Stimulated activated memory B cell treated with anti-CD40 and anti-IgM and Interleukin-4, amounts not matched to agents 10 μg/mL and 1 μg/mL and 100 μg/mL, for 72 hours (primary cell): ENCODE data around the gene ADAM10.
A peak's percentile ranks its signal among the peaks of the same experiment; 100 is the strongest.

Source experiments
- ATAC-seq: fragments of 150-1000 bp; cut with Tn5 transposase; 2 replicates; pipeline ENCODE4 v1.10.0; 2021
- H3K27ac Mint-ChIP-seq: one replicate; pipeline ENCODE4 v1.8.0; 2022; ENCODE audit warnings: mild to moderate bottlenecking, mixed read lengths
- H3K27me3 Mint-ChIP-seq: one replicate; pipeline ENCODE4 v1.8.0; 2022; ENCODE audit warnings: mixed read lengths
- H3K36me3 Mint-ChIP-seq: one replicate; pipeline ENCODE4 v1.8.0; 2022; ENCODE audit warnings: mixed read lengths
- H3K4me1 Mint-ChIP-seq: one replicate; pipeline ENCODE4 v1.8.0; 2022; ENCODE audit warnings: mixed read lengths
- H3K4me3 Mint-ChIP-seq: one replicate; pipeline ENCODE4 v1.8.0; 2022; ENCODE audit warnings: mild to moderate bottlenecking, moderate library complexity, mixed read lengths
- H3K9me3 Mint-ChIP-seq: one replicate; pipeline ENCODE4 v1.8.0; 2022; ENCODE audit warnings: mixed read lengths

ADAM10 gene

GRCh38 chr15:58705105-58705504 is 44.4 kb downstream of the ADAM10 start:
- H3K27me3 Mint-ChIP-seq, result no peaks in the 10 kb centered on the region
- H3K4me3 Mint-ChIP-seq, result no peak overlapping the region
- peaks cover 58% of the 10 kb centered on the region for H3K36me3 Mint-ChIP-seq
- H3K4me1 Mint-ChIP-seq, result peaks cover 52% of the 10 kb centered on the region
- H3K27ac Mint-ChIP-seq, result no peak overlapping the region
- H3K9me3 Mint-ChIP-seq, result peaks cover 9% of the 10 kb centered on the region
- no peak for ATAC-seq

GRCh38 chr15:58704155-58704865 is 45.2 kb downstream of the ADAM10 start:
- no peak for ATAC-seq
- peaks cover 60% of the 10 kb centered on the region for H3K4me1 Mint-ChIP-seq
- H3K36me3 Mint-ChIP-seq, result peaks cover 61% of the 10 kb centered on the region
- no peak overlapping the region for H3K27ac Mint-ChIP-seq
- peaks cover 14% of the 10 kb centered on the region for H3K9me3 Mint-ChIP-seq
- H3K4me3 Mint-ChIP-seq, result no peak overlapping the region
- H3K27me3 Mint-ChIP-seq, result no peaks in the 10 kb centered on the region

DNA sequence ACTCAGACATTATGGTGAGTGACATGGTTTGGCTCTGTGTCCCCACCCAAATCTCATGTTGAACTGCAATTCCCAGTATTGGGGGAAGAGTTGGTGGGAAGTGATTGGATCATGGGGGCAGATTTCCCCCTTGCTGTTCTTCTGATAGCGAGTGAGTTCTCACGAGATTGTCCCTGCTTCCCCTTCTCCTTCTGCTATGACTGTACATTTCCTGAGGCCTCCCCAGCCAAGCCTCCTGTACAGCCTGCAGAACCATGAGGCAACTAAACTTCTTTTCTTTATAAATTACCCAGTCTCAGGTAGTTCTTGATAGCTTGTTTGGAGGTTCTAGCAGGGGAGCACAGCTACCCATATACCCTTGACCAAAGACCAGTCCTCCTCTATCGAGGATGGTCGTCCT is 45.9 kb downstream of the ADAM10 start:
- Mint-ChIP-seq H3K4me1 (peaks cover 66% of the 10 kb centered on the region), H3K27ac (peak overlapping the region; percentile 42), H3K27me3 (no peaks in the 10 kb centered on the region), H3K9me3 (peaks cover 17% of the 10 kb centered on the region), H3K36me3 (peaks cover 68% of the 10 kb centered on the region), H3K4me3 (no peak overlapping the region)
- no peak for ATAC-seq

GRCh38 chr15:58702233-58702632 is 47.3 kb downstream of the ADAM10 start:
- peaks cover 17% of the 10 kb centered on the region for H3K9me3 Mint-ChIP-seq
- peaks cover 67% of the 10 kb centered on the region for H3K4me1 Mint-ChIP-seq
- no peak for ATAC-seq
- no peak overlapping the region for H3K4me3 Mint-ChIP-seq
- H3K27me3 Mint-ChIP-seq, result no peaks in the 10 kb centered on the region
- no peak overlapping the region for H3K27ac Mint-ChIP-seq
- peaks cover 67% of the 10 kb centered on the region for H3K36me3 Mint-ChIP-seq

- Mint-ChIP-seq H3K27me3 (no peaks in the 10 kb centered on the region), H3K36me3 (peaks cover 58% of the 10 kb centered on the region), H3K4me3 (no peak overlapping the region), H3K9me3 (peaks cover 17% of the 10 kb centered on the region), H3K4me1 (peaks cover 67% of the 10 kb centered on the region), H3K27ac (no peak overlapping the region)
- no peak for ATAC-seq
These were observed 48.1 kb downstream of the ADAM10 start for GRCh38 chr15:58701376-58701775.

DNA sequence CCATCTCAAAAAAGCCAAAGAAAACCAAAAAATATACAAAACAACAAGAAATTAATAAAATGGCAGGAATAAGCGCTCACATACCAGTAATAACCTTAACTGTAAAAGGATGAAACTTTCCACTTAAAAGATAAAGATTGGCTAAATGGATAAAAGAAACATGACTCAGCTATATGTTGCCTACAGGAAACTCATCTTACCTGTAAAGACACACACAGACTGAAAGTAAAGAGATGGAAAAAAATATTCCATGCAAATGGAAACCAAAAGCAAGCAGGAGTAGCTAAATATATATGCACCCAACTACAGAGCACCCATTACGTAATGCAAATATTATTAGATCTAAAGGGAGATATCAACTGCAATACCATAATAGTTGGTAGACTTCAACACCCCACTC is 49.7 kb downstream of the ADAM10 start:
- H3K4me1 Mint-ChIP-seq, result peaks cover 71% of the 10 kb centered on the region
- H3K27me3 Mint-ChIP-seq, result no peaks in the 10 kb centered on the region
- no peak overlapping the region for H3K27ac Mint-ChIP-seq
- ATAC-seq, result no peak
- peaks cover 17% of the 10 kb centered on the region for H3K9me3 Mint-ChIP-seq
- H3K36me3 Mint-ChIP-seq, result peaks cover 56% of the 10 kb centered on the region
- no peak overlapping the region for H3K4me3 Mint-ChIP-seq

DNA sequence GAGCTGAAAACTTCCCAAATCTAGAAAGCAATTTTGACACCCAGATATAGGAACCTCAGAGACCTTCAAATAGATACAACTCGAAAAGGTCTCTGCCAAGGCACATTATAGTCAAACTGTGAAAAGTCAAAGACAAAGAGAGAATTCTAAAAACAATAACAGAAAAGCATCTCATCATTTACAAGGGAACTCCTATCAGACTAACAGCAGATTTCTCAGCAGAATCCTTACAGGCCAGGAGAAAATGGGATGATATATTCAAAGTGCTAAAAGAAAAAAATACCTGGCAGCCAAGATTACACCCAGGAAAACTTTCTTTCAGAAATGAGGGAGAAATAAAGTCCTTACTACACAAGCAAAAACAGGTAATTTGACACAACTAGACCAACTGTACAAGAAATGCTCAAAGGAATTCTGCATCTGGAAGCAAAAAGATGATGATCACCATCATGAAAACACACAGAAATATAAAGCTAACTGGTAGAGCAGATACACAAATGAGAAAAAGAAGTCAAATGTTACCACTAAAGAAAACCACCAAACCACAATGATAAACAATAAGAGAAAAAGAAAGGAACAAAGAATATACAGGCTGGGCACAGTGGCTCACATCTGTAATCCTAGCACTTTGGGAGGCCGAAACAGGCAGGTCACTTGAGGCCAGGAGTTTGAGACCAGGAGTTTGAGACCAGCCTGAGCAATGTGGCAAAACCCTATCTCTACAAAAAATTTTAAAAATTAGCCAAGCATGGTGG is 50.4 kb downstream of the ADAM10 start:
- ATAC-seq, result no peak
- Mint-ChIP-seq H3K9me3 (peaks cover 17% of the 10 kb centered on the region), H3K4me3 (no peak overlapping the region), H3K27ac (no peak overlapping the region), H3K27me3 (no peaks in the 10 kb centered on the region), H3K4me1 (peaks cover 76% of the 10 kb centered on the region), H3K36me3 (peaks cover 53% of the 10 kb centered on the region)

GRCh38 chr15:58697220-58697619 is 52.3 kb downstream of the ADAM10 start:
- Mint-ChIP-seq H3K27ac (no peak overlapping the region), H3K4me3 (no peak overlapping the region), H3K4me1 (peaks cover 68% of the 10 kb centered on the region), H3K36me3 (peaks cover 48% of the 10 kb centered on the region), H3K27me3 (no peaks in the 10 kb centered on the region), H3K9me3 (peaks cover 12% of the 10 kb centered on the region)
- no peak for ATAC-seq

- peaks cover 12% of the 10 kb centered on the region for H3K9me3 Mint-ChIP-seq
- no peak overlapping the region for H3K27ac Mint-ChIP-seq
- peaks cover 45% of the 10 kb centered on the region for H3K36me3 Mint-ChIP-seq
- no peak overlapping the region for H3K4me3 Mint-ChIP-seq
- no peak for ATAC-seq
- H3K4me1 Mint-ChIP-seq, result peaks cover 65% of the 10 kb centered on the region
- H3K27me3 Mint-ChIP-seq, result no peaks in the 10 kb centered on the region
These were observed 52.8 kb downstream of the ADAM10 start for GRCh38 chr15:58696738-58697137.

- Mint-ChIP-seq H3K27me3 (no peaks in the 10 kb centered on the region), H3K27ac (no peak overlapping the region), H3K4me3 (no peak overlapping the region), H3K36me3 (peaks cover 26% of the 10 kb centered on the region), H3K9me3 (peaks cover 5% of the 10 kb centered on the region), H3K4me1 (peaks cover 64% of the 10 kb centered on the region)
- ATAC-seq, result no peak
These were observed 54.7 kb downstream of the ADAM10 start for GRCh38 chr15:58694641-58695398.

GRCh38 chr15:58690703-58691102 is 58.8 kb downstream of the ADAM10 start:
- peaks cover 46% of the 10 kb centered on the region for H3K4me1 Mint-ChIP-seq
- no peaks in the 10 kb centered on the region for H3K9me3 Mint-ChIP-seq
- peak; percentile 84 for ATAC-seq
- no peak overlapping the region for H3K27ac Mint-ChIP-seq
- no peaks in the 10 kb centered on the region for H3K27me3 Mint-ChIP-seq
- peaks cover 6% of the 10 kb centered on the region for H3K36me3 Mint-ChIP-seq
- no peak overlapping the region for H3K4me3 Mint-ChIP-seq

DNA sequence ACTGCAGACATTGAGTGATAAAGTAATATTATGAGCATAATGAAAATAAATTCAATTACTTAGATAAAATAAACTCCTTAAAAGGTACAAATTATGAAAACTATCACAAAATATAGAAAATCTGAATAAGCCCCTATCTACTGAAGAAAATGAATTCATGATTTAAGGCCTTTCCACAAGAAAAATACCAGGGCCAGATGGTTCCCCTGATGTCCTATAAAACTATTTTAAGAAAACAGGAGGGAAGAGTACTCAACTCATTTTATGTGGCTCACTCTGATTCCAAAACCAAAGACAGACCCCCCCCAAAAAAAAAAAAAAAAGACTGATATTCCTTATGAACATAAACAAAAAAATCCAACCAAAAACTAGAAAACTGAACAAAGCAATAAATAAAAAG is 59.9 kb downstream of the ADAM10 start:
- Mint-ChIP-seq H3K9me3 (no peaks in the 10 kb centered on the region), H3K4me3 (no peak overlapping the region), H3K36me3 (peaks cover 6% of the 10 kb centered on the region), H3K27me3 (no peaks in the 10 kb centered on the region), H3K27ac (no peak overlapping the region), H3K4me1 (peaks cover 39% of the 10 kb centered on the region)
- ATAC-seq, result no peak

GRCh38 chr15:58686286-58686685 is 63.2 kb downstream of the ADAM10 start:
- no peak overlapping the region for H3K4me3 Mint-ChIP-seq
- no peaks in the 10 kb centered on the region for H3K27me3 Mint-ChIP-seq
- H3K27ac Mint-ChIP-seq, result no peak overlapping the region
- no peaks in the 10 kb centered on the region for H3K9me3 Mint-ChIP-seq
- H3K36me3 Mint-ChIP-seq, result peaks cover 4% of the 10 kb centered on the region
- ATAC-seq, result no peak
- peaks cover 29% of the 10 kb centered on the region for H3K4me1 Mint-ChIP-seq

- Mint-ChIP-seq H3K36me3 (peaks cover 10% of the 10 kb centered on the region), H3K27me3 (no peaks in the 10 kb centered on the region), H3K4me3 (no peak overlapping the region), H3K27ac (no peak overlapping the region), H3K4me1 (peaks cover 16% of the 10 kb centered on the region), H3K9me3 (no peaks in the 10 kb centered on the region)
- no peak for ATAC-seq
These were observed 64.8 kb downstream of the ADAM10 start for GRCh38 chr15:58684751-58685150.

- Mint-ChIP-seq H3K36me3 (peaks cover 10% of the 10 kb centered on the region), H3K27ac (no peak overlapping the region), H3K9me3 (no peaks in the 10 kb centered on the region), H3K27me3 (no peaks in the 10 kb centered on the region), H3K4me3 (no peak overlapping the region), H3K4me1 (peaks cover 14% of the 10 kb centered on the region)
- no peak for ATAC-seq
These were observed 65.3 kb downstream of the ADAM10 start for GRCh38 chr15:58684036-58684710.
